ENCODE results near the gene ENTPD1. TPM values are rescaled to one million over a fixed set of nuclear protein-coding genes. Genes with fewer than 3 reads are reported as not detected.

ENTPD1 gene
- total RNA-seq, 1 donor from 2014 or later = not detected

GRCh38 chr10:95742962-95743535 is 12.9 kb upstream of the ENTPD1 start:
- H3K4me3 ChIP-seq (ENCODE audit: low read depth, low read length) = no peak overlapping the region
- no peak for DNase-seq (ENCODE audit: low read depth)
- no peak for TF ChIP-seq CTCF (conservative IDR thresholded peaks at IDR 0.05; ENCODE audit: low read depth, low read length)

GRCh38 chr10:95745501-95745900 is 10.5 kb upstream of the ENTPD1 start:
- H3K4me3 ChIP-seq (ENCODE audit: low read depth, low read length) = no peak overlapping the region
- TF ChIP-seq CTCF (conservative IDR thresholded peaks at IDR 0.05; ENCODE audit: low read depth, low read length) = no peak
- no peak for DNase-seq (ENCODE audit: low read depth)

DNA sequence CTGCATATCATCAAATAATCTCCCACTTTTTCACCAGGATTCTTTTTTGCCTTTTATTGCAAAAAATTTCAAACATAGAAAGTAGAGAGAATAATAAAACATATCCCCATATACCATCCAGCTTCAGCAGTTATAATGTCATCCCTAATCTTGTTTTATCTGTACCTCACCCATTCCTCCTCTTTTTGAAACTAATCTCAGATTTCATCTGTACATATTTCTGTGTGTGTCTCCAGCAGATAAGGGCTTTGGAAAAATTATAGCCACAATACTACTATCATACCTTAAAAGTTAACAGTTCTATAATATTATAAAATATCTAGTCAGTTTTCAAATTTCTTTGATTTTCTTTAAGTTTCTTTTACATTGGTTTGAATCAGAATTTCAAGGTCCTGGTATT is 7.6 kb upstream of the ENTPD1 start:
- no peak for DNase-seq (ENCODE audit: low read depth)
- TF ChIP-seq CTCF (conservative IDR thresholded peaks at IDR 0.05; ENCODE audit: low read depth, low read length) = no peak
- no peak overlapping the region for H3K4me3 ChIP-seq (ENCODE audit: low read depth, low read length)

- peak; percentile 9 for DNase-seq (ENCODE audit: low read depth)
- H3K4me3 ChIP-seq (ENCODE audit: low read depth, low read length) = peak overlapping the region; percentile 42
- TF ChIP-seq CTCF (conservative IDR thresholded peaks at IDR 0.05; ENCODE audit: low read depth, low read length) = no peak
Observed at GRCh38 chr10:95755511-95756004, 405 bp upstream of the ENTPD1 start.

DNA sequence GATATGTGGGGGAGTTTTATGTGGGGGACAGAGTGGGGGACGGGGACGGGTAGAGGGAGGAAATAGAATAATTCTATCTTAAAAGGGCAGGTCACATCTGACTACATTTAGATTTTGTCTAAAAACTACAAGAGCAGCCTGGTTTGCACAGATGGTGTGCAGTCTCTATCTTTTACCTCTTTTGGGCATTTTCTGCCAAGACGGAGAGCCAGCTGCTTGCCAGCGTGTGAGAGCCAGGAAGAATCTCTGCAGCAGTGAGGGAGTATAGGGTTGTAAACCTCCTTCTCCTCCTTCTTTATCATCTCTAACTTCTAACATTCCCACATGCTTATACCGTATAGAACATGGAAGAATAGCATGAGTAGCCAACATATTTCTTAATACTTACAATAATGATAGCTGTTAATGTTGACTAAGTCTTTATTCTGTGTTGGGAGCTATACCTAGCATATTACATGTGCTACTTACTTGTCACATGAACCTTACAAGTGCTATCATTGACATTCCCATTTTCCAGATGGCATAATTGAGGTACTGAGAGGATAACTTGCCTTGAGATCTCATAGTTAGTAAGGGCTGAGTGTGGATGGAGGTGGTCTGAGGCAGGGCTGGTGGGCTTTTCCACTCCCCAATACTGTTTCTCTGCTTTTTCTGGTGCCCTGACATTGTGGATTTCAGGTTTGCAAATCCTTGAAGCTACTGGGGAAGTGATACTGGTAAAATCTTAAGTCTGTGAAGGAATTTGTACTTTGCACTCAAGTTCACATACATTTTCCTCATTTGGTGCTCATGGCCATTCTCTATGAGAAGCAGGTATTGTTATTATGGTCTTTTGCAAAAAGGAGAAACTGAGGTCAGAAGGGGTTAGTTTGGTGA is 1.1 kb downstream of the ENTPD1 start:
- DNase-seq (ENCODE audit: low read depth) = no peak
- TF ChIP-seq CTCF (conservative IDR thresholded peaks at IDR 0.05; ENCODE audit: low read depth, low read length) = no peak
- no peak overlapping the region for H3K4me3 ChIP-seq (ENCODE audit: low read depth, low read length)

DNA sequence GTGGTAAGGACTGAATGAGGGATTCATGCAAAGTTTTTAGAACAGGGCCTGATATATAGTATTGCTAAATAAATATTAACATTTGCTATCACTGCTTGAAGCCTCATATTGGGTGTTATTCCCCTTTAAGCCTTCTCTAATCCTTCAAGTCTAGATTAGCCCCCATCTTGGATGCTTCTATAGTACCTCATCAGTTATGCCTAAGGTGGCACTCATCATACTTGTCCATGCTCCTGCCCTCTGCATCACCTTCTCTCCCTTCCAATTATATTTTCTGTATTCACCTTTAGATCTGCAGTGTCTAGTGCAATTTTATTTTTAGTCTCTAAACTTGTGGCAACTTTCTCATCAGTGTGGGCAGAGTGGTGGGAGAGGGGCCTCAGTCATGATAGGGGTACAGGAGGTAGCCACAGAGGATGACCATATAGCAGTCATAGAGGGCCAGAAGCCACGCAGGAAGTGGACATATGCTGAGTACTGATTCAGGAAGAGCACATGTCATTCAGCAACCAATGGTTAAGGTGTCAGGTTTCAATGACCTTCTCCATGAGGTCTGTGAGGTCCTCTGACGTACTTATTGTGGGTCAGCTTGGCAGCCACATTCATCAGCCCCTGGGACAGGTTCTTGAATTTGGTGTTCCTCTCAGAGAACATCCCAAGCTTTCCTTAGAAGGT is 2.5 kb downstream of the ENTPD1 start:
- H3K4me3 ChIP-seq (ENCODE audit: low read depth, low read length) = no peak overlapping the region
- TF ChIP-seq CTCF (conservative IDR thresholded peaks at IDR 0.05; ENCODE audit: low read depth, low read length) = no peak
- DNase-seq (ENCODE audit: low read depth) = no peak

Data from epithelial cell of proximal tubule (primary cell).